ENCODE measurements around the gene S100A6. TPM values are rescaled to one million over a fixed set of nuclear protein-coding genes. Genes with fewer than 3 reads are reported as not detected.
A peak's percentile ranks its signal among the peaks of the same experiment; 100 is the strongest.

S100A6 gene
- total and polyA plus RNA-seq, 2 donors (not counting 1 experiment from before 2014, with no cell fraction given): 110 to 213 TPM

DNA sequence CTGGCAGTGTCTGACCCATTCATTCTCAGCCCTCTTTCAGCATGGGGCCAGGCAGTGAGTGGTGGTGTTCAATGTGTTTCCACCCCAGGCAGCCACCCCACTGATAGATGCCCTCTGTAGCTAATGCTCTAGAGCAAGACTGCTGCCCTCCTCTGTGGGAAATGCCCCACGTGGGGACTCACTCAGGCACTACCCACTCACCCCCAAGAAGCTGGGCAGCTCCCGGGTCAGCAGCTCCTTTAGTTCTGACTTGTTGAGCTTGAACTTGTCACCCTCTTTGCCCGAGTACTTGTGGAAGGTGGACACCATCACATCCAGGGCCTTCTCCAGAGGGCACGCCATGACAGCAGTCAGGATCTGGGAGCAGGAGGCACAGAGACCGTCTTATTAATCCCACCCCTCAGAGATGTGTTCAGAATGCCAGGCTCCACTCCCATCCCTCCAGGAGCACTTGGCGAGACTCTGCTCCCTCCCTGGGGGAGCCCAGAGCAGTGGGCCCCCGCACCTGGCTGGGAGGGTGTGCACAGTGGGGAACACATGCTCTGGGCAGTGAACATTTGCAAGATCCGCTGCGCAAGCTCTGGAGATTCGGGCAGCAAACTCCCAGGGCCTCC, 8.8 kb upstream of the S100A6 start:
- Histone ChIP-seq H3K79me2 (ENCODE audit: control insufficient read depth, insufficient read depth, low read length) (no peaks in the 10 kb centered on the region), H3K9ac (ENCODE audit: low read length) (peak overlapping the region; percentile 55), H4K20me1 (ENCODE audit: control insufficient read depth, insufficient read depth, low read length, poor library complexity, severe bottlenecking) (no peaks in the 10 kb centered on the region), H3K4me1 (ENCODE audit: control insufficient read depth in 2 of 2, insufficient read depth in 2 of 2, low read length in 2 of 2) (peaks cover 40 to 46% of the 10 kb centered on the region in 2 donors), H3K4me3 (ENCODE audit: control extremely low read depth in 1 of 5, extremely low read depth in 1 of 5, insufficient read depth in 1 of 5, low read depth in 2 of 5, low read length in 4 of 5) (peak overlapping the region in 4 of 5 experiments; percentile 33 to 52 (median 46)), H3K27ac (ENCODE audit: low read length in 2 of 2) (peak overlapping the region in 1 of 2 donors; percentile 82), H3K9me3 (ENCODE audit: control extremely low read depth in 1 of 3, control insufficient read depth in 2 of 3, insufficient read depth in 1 of 3, low read length in 2 of 3) (peaks cover 0 to 12% (median 0%) of the 10 kb centered on the region in 3 donors), H3K36me3 (replicated peaks in 1 of 2; ENCODE audit: control extremely low read depth in 1 of 2, control insufficient read depth in 1 of 2, extremely low read depth in 1 of 2, insufficient read depth in 2 of 2, low read length in 1 of 2) (peaks cover 0 to 2% of the 10 kb centered on the region in 2 experiments), H3K4me2 (replicated peaks; ENCODE audit: low read depth, low read length, poor library complexity, severe bottlenecking) (peak overlapping the region; percentile 75), H3K27me3 (replicated peaks in 1 of 4; ENCODE audit: control extremely low read depth in 1 of 4, control insufficient read depth in 3 of 4, insufficient read depth in 4 of 4, low read length in 3 of 4) (no peaks in the 10 kb centered on the region), H2AFZ (ENCODE audit: insufficient read depth, low read depth, low read length, poor library complexity, severe bottlenecking) (peak overlapping the region; percentile 77)
- Mint-ChIP-seq H3K4me3 (peak overlapping the region; percentile 90), H3K27me3 (no peaks in the 10 kb centered on the region), H3K4me1 (peaks cover 58% of the 10 kb centered on the region), H3K27ac (peak overlapping the region; percentile 96), H3K9me3 (ENCODE audit: insufficient read depth) (no peaks in the 10 kb centered on the region)
- ATAC-seq (ENCODE audit: low read depth) (no peak), DNase-seq (no peak)
- no peak for TF ChIP-seq EZH2 (IDR thresholded peaks at IDR 0.05; ENCODE audit: borderline replicate concordance, insufficient read depth, low read depth, low read length, poor library complexity, severe bottlenecking)
- TF ChIP-seq, protein P1, sequence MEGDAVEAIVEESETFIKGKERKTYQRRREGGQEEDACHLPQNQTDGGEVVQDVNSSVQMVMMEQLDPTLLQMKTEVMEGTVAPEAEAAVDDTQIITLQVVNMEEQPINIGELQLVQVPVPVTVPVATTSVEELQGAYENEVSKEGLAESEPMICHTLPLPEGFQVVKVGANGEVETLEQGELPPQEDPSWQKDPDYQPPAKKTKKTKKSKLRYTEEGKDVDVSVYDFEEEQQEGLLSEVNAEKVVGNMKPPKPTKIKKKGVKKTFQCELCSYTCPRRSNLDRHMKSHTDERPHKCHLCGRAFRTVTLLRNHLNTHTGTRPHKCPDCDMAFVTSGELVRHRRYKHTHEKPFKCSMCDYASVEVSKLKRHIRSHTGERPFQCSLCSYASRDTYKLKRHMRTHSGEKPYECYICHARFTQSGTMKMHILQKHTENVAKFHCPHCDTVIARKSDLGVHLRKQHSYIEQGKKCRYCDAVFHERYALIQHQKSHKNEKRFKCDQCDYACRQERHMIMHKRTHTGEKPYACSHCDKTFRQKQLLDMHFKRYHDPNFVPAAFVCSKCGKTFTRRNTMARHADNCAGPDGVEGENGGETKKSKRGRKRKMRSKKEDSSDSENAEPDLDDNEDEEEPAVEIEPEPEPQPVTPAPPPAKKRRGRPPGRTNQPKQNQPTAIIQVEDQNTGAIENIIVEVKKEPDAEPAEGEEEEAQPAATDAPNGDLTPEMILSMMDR (IDR thresholded peaks at IDR 0.05): no peak
- intact Hi-C loops (cut with micrococcal nuclease): loop anchor here (1.0 to 2.0 kb wide), 2 partner anchors 8 to 20 kb away; partner anchors contain the start of gene S100A2
- POLR2A ChIA-PET: interaction anchor here (0.6 to 2.3 kb wide), 6 partner anchors 9 to 185 kb away, joined by 3 to 20 read pairs (median 6); partner anchors contain the start of genes CHTOP, S100A2 and S100A6
- CTCF ChIA-PET: interaction anchor here (0.7 to 7.5 kb wide), 10 partner anchors 9 to 442 kb away, joined by 3 to 59 read pairs (median 4); partner anchors contain the start of genes RAB13, S100A2 and S100A6
- WGBS (ENCODE audit: insufficient coverage): 67% methylated on average over 10 of the region's 10 CpGs

DNA sequence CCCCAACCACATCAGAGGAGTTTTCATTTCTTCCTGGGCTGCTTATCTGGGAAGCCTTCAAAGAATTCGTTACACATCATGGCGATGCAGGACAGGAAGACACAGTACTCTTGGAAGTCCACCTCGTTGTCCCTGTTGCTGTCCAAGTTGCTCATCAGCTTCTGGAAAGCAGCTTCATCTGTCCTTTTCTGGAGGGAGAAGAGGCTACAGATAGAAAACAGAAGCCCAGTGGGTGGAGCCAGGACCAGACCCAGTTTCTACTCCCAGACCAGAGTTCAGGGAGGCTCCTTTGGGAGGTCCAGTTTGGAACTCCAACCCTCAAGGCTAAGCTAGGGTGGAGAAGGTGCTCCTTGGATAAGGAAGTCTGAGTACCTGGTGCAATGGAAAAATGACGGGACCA, 7.9 kb upstream of the S100A6 start:
- ChIA-PET CTCF (interaction anchor here (1.1 to 7.5 kb wide), 4 partner anchors 10 to 33 kb away, joined by 3 to 59 read pairs (median 18); partner anchors contain the start of gene S100A6), POLR2A (interaction anchor here (0.6 kb wide), 1 partner anchor 186 kb away, joined by 7 read pairs; no protein-coding TSS in a partner anchor)
- DNase-seq (no peak), ATAC-seq (ENCODE audit: low read depth) (no peak)
- TF ChIP-seq EZH2 (IDR thresholded peaks at IDR 0.05; ENCODE audit: borderline replicate concordance, insufficient read depth, low read depth, low read length, poor library complexity, severe bottlenecking): no peak
- TF ChIP-seq, protein P1 (IDR thresholded peaks at IDR 0.05): no peak
- H3K4me1 Mint-ChIP-seq: peaks cover 60% of the 10 kb centered on the region
- no peaks in the 10 kb centered on the region for H3K9me3 Mint-ChIP-seq (ENCODE audit: insufficient read depth)
- H3K36me3 ChIP-seq (replicated peaks in 1 of 2; ENCODE audit: control extremely low read depth in 1 of 2, control insufficient read depth in 1 of 2, extremely low read depth in 1 of 2, insufficient read depth in 2 of 2, low read length in 1 of 2): peaks cover 0 to 2% of the 10 kb centered on the region in 2 experiments
- intact Hi-C loops (cut with micrococcal nuclease): loop anchor here (2.0 kb wide), 1 partner anchor 21 kb away; the partner anchor contains the start of gene S100A2
- H3K27me3 Mint-ChIP-seq: no peaks in the 10 kb centered on the region
- H3K4me1 ChIP-seq (ENCODE audit: control insufficient read depth in 2 of 2, insufficient read depth in 2 of 2, low read length in 2 of 2): peaks cover 40 to 46% of the 10 kb centered on the region in 2 donors
- no peak overlapping the region for H3K4me3 Mint-ChIP-seq
- 85% methylated on average over 3 of the region's 4 CpGs for WGBS (ENCODE audit: insufficient coverage)
- H3K27ac Mint-ChIP-seq: peak overlapping the region; percentile 11
- H3K4me2 ChIP-seq (replicated peaks; ENCODE audit: low read depth, low read length, poor library complexity, severe bottlenecking): no peak overlapping the region
- no peak overlapping the region for H3K27ac ChIP-seq (ENCODE audit: low read length in 2 of 2)
- H3K4me3 ChIP-seq (ENCODE audit: control extremely low read depth in 1 of 5, extremely low read depth in 1 of 5, insufficient read depth in 1 of 5, low read depth in 2 of 5, low read length in 4 of 5): no peak overlapping the region
- peaks cover 0 to 12% (median 0%) of the 10 kb centered on the region in 3 donors for H3K9me3 ChIP-seq (ENCODE audit: control extremely low read depth in 1 of 3, control insufficient read depth in 2 of 3, insufficient read depth in 1 of 3, low read length in 2 of 3)
- no peaks in the 10 kb centered on the region for H4K20me1 ChIP-seq (ENCODE audit: control insufficient read depth, insufficient read depth, low read length, poor library complexity, severe bottlenecking)
- H3K79me2 ChIP-seq (ENCODE audit: control insufficient read depth, insufficient read depth, low read length): no peaks in the 10 kb centered on the region
- no peak overlapping the region for H2AFZ ChIP-seq (ENCODE audit: insufficient read depth, low read depth, low read length, poor library complexity, severe bottlenecking)
- H3K9ac ChIP-seq (ENCODE audit: low read length): no peak overlapping the region
- H3K27me3 ChIP-seq (replicated peaks in 1 of 4; ENCODE audit: control extremely low read depth in 1 of 4, control insufficient read depth in 3 of 4, insufficient read depth in 4 of 4, low read length in 3 of 4): no peaks in the 10 kb centered on the region
